PFSK-1 (cell line): ENCODE measurements around the gene SLC4A7.

ENCODE experiments used
- POLR2AphosphoS5 ChIP-seq: IDR thresholded peaks from 2 replicates; pipeline ENCODE4 v1.6.1; 2012; ENCODE audit warnings: low read depth, mild to moderate bottlenecking, control low read depth, low read length, moderate library complexity
- REST ChIP-seq, 2 experiments: IDR thresholded peaks; 2 replicates each; pipeline versions ENCODE4 v1.6.1 to v1.8.0; 2011 to 2012; ENCODE audit warnings: low read depth in 2 of 2, low read length in 2 of 2, control low read depth in 1 of 2, inconsistent platforms in 1 of 2, mild to moderate bottlenecking in 1 of 2, moderate library complexity in 1 of 2; ENCODE audit not compliant: insufficient read depth in 1 of 2
- SIN3A ChIP-seq: IDR thresholded peaks from 2 replicates; pipeline ENCODE4 v1.6.1; 2012; ENCODE audit warnings: mild to moderate bottlenecking, low read length, moderate library complexity, borderline replicate concordance; ENCODE audit not compliant: insufficient read depth

GRCh38 chr3:27501759-27502158 lies 17.6 kb upstream of the SLC4A7 start:
- no peak for TF ChIP-seq POLR2AphosphoS5
- TF ChIP-seq REST (IDR thresholded peaks at IDR 0.05; ENCODE audit: insufficient read depth in 1 of 2, low read depth in 2 of 2, low read length in 2 of 2), result no peak
- TF ChIP-seq SIN3A, result no peak
